Measurements from ENCODE around the gene SEMA5A.

Gene SEMA5A

DNA sequence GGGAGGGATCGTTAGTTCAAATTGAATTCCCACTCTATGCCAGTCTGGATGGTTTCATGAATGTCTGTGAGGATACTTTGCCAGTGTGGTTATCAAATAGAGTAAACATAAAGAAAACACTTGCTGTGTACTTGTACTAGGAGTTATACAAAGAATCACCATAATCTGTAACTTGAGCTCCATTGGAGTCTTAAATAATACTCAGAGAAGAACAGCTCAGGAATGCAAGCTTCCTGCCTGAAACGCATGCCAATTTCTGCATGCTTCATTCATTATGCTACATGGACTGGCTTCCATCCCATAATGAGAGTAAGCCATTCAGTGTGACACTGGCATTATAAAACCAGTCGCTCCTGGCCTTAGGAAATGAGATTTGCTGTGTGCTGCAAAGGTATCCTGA, 351.4 kb downstream of the SEMA5A start:
- DNase-seq: no peak

DNA sequence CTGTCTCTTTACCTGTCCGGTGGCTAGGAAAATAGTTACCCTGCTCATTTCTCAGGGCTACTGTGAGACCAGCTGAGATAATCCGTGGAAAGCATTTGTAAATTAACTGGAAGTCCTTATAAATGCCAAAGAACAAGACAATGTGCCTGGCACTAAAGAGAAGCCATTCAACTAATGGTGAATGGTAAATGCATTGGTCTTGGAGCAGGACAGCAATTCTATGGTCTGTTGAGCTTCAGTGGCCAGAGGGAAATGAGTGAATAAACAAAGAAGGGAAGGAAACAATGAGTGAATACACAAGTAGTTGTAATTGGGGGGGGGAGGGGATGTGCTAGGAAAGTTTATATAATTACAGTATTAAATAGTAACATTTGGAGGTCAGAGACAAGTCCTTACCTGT, 353.6 kb downstream of the SEMA5A start:
- DNase-seq: no peak

DNA sequence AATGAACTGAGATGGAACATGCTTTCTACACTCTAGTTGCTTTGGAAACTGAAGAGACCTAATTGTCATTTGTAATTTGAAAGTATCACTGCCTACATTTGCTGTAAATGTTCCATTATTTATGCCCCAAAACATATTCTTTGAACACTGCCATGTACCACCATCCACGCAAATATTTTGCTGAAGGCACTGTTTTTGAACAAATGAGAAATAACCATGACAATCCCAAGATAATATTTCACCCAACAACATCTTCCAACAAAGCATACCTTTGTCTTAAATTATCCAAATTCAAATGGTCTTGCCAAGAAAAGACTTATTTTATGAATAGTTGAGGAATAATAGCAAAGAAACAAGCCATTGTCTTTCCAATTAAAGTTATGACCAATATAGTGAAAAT, 356.2 kb downstream of the SEMA5A start:
- DNase-seq: no peak

DNA sequence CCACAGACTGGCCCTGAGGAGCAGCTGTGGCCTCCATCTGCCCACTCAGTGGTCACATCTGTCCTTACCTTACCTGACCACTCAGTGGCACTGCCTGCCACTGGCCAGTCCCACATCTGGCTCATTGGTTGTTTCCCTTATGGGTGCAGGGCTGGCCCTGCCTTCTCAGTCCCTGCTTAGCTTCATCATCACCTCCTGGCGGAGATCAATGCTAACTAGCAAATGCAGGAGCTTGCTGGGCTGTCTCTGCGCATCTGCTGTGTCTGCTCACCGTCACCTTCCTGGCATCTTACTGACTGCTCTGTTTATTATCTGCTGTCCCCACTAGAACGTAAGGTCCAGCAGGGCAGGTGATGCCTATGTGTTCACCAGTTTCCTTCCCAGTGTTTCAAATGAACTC, 356.9 kb downstream of the SEMA5A start:
- DNase-seq: no peak

DNA sequence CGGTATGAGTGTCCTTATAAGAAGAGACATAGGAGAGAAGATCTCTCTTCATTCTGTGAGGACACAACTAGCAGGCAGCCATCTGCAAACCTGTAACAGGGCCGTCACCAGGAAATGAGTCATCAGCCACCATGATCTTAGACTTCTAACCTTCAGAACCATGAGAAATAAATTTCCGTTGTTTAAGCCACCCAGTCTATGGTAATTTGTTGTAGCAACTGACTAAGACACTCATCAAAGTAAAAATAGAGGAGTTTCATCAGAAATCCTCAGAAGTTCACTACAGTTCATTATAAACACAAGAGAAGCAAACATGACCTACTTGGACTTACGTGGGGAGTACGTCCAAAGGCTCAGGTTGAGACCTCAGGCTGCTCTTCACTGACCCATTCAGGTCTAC, 357.7 kb downstream of the SEMA5A start:
- DNase-seq: no peak

DNA sequence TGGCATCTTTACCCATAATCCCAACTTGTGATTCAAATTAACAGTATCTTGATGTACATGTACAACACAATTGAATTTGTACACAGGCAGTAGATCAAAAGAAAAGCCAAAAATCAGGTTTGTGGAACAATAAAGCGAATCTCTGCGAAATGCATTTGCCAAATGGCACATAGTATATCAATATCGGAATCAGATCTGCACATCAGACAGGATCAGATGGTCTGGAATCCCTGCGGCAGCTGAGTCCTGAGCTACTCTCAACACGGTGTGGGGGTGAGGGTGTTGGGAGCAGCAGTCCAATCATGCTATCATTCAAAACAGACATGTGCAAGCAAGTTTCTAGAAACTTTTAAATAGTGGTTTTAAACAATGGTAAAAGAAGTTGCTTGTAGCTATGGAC, 358.3 kb downstream of the SEMA5A start:
- DNase-seq: no peak

DNA sequence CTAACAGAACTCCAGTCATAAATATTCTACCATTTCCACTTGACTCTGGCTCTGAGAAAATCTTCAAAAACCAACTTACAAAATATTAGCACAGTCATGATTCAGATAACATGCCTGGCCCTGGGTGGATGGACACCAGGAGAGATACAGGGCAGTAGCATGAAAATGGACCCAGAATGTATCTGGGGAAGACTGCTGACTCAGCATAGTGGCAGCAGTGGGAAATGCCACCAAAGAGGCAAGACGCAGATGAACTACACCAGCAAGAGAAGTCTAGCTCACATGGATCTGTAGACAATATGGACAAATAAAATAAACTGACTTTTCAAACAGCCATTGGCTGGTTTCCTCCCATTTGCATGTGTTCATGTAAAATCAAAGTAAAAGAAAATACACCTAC, 359.8 kb downstream of the SEMA5A start:
- no peak for DNase-seq

DNA sequence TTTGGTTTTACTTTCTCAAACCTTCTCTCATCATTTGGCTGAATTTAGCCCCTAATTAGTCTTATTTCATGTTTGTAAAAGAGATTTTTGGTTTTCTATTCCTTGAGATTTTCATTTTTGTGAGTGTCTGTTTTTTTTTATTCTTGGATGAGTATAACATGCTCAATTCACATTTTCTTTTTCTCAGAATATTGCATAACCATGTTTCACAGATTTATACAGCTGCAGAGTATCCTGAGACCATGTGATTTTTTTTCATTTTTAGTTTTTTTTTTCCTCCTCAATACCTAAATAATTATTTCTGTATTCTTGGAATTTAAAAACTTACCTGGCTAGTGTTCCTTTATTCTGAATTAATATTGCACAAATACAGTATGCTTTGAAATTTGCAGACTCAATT, 361.9 kb downstream of the SEMA5A start:
- DNase-seq: no peak

DNA sequence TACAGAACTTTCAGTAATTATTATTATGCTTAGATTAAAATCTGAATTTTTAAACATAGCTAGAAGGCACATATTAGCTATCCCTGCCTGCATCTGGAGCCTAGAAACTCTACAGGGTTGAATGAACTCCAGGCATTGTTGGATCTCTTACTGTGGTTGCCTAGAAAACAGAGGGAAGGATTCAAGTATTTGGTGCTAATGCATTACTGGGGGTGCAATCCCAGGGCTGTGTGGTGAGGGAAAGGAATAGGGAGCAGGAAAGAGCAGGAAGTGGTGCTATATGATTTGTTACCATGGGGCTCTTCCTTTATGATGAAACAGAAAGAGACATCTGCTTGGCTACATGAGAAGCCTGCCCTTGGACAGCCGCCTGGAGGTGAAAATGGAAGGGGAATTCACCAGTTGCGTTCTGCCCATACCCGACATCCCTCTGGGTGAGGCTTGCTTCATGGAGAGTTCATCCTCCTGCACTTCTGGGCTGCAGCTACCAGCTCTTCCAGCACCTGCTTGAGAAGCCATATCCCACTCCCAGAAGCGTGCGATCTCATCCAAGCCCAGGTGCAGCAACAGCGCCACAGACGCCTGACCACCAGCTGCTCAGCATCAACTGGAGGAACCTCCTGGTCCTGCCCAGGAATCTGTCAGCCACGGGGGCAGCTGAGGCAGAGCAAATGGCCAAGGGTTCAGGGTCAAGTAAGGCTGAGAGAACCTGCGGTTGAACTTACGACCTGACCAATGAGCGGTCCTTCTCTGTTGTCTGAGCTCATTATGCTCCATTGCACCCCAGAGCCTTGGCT, 362.8 kb downstream of the SEMA5A start:
- no peak for DNase-seq

DNA sequence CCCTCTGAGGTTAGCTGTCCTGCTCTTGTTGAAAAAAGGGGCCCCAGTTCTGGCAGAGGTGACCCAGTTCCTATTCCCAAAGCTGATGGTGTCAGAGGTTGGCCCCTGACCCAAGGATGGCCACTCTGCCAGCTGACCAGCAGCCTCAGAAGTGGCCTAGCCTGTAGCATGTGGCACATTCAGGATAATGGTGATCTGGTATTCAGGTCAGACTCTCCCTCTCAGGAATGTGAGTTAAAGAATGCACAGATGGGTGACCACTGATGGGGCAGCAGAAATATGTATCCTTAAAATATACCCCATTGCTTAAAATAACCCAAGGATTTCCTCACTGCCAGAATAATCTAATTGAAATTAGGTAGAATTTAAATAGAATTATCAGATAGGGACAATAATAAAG, 369.2 kb downstream of the SEMA5A start:
- DNase-seq: no peak

DNA sequence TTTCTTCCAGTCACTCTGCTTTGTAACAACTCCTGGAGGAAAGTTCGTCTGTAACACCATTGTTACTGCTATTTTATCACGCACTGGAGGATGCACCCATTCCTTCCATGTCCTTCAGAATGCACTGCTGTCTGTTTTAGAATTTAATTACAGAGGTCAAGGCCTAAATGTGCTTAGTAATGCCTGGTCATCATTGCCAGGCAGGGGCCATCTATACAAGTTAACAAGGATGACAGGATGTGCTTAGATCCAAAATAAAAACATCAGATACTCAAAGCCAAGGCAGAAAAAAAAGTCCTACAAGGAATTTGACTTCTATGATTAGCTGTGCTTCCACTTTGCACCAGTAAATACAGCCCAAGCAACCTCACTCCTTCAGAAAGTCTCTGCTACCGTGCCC, 371.4 kb downstream of the SEMA5A start:
- no peak for DNase-seq

DNA sequence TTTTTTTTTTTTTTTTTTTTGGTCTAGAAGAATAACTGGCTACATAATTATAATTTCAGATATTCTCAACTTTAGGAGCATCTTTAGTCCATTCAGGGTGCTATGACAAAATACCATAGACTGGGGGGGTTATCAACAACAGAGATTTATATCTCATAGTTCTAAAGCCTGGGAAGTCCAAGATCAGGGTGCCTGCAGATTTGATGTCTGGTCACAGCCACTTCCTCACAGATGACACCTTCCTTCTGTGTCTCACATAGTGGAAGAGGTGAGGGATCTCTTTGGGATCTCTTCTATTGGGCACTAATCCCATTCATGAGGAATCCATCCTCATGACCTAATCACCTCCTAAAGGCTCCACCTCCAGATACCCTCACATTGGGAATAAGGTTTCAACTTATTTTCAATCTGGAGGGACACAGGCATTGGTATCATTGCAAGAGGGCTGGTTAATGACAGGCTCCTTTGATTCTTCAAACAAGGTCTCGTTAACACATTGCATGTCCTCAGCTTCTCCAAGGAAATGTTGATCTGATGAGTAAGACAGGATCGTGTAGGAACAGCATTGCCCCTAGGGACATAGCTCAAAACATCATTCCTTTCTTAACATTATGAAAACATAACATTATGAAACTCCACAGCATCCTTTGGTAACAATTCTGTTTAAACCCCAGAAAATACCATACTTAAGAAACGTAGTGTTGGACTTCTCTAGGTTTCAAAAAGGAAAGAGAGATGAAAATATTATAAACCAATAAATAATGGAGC, 372.4 kb downstream of the SEMA5A start:
- DNase-seq: no peak

DNA sequence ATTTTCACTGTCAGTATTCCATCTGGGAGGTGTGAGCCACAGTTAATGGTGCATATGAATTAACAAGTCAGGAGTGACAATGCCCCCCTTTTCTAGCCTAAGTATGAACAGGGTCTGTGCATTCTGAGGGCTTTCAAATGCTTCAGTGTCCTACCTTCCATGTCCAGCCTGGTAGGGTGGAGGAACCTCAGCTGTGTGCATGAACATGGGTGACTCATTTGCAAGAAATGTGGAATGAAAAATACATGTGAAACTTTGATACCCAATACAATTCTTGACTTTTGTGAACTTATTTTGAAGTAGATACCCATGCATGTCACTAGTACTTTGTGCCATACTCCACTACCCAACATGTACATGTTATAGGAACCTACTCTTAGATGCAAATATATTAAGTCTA, 375.8 kb downstream of the SEMA5A start:
- no peak for DNase-seq

DNA sequence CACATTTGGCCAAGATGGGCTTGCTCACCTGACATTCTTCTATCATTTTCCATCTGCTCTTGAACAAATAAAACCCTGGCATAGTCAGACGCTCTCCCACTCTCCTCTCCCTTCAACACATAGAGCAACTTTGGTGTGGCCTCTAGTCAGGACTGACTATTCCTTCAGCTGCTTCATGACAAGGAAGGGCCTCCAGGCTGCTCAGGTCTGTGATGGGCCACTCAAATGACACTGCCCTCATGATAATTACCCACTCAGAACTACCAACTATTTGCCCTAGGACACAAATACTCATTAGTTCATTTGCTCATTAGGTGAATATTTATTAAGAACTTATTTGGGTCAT, 376.3 kb downstream of the SEMA5A start:
- DNase-seq: no peak

DNA sequence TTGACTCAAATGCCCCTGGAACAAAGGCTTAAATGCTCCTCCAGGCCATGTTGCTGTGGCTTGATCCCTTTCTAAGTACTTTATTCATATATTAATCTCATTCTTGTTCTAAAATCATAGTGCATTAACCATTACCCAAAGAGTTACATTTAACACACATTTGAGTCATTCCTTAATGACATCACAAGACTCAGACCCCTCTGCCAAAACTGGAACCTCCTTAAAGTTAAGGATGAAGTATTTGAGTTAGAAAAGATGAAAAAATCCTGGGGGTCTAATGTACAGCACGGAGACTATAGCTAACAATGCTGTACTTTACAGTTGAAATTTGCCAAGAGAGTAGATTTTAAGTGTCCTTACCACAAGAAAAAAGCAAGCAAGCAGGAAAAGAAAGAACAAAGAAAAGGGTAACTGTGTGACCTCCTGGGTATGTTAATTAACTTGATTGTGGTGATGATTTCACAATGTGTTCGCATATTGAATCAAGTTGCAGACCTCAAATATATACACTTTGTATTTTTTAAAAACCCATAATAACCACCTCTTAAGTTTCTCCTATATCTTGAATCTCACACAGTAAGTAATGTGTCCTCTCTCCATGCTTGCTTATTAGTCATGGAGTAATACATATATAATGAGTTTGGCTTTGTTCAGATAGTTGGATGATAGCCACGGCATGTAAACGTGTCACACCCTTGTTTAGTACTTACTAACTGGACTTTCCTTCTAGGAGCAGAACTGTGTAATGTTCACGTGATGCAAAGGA, 376.9 kb downstream of the SEMA5A start:
- no peak for DNase-seq

DNA sequence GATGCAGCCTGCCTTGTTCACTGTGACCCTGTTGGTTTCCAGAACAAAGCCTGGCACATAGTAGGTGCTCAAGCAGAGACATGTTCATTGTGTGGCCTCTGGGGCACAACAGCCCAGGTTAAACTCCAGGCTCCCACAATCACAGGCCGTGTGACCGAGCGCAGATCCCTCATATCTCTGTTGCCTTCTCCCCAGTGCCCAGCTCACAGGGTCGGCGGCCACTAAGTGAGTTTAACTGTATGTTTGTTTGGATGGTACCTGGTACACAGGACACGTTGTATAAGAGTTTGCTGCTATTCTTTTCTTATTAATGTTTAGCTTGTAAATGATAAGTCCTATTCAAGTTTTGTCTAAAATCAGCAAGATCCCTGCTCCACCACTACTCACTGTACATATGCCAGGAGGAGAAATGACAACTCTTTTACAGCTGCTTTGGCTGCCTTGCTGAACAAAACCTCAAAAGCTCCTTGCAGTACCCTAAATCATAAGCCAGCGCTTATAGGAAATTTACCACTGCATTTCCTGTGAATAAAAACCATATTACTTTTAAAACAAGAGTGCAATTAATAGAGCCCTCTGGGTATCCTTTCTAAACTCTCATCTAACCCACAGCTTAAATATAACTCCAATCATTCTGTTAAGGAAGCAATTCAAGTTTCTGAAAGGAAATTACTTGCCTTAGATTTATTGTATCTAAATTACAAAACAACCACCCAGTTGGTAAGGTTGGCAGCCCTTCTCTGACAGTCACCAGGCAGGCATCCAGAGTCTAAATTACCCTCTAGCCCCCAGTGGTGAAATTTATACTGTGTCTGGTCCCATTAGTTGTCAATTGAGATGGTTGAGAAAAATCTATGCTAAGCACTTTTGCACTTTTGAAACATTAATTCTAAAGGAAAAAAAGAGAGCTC, 379.4 kb downstream of the SEMA5A start:
- no peak for DNase-seq

DNA sequence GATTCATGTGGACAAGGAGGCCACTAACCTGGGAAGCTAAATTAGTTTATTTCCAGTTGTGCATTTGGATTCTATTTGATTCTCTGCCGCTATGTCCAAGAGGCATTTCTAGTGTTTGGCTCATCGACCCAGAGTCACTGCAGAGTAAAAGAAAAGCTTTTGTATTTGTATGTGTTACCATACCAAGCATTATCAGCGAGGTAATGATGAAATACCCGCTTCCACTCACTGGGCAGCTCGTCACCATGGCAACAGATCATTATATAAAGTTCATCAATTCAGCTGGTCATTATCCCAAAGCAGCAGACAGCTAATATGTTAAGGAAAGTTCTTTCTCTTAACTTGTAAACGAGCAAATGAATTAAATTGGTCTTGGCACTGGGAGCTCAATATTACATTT, 380.3 kb downstream of the SEMA5A start:
- no peak for DNase-seq

DNA sequence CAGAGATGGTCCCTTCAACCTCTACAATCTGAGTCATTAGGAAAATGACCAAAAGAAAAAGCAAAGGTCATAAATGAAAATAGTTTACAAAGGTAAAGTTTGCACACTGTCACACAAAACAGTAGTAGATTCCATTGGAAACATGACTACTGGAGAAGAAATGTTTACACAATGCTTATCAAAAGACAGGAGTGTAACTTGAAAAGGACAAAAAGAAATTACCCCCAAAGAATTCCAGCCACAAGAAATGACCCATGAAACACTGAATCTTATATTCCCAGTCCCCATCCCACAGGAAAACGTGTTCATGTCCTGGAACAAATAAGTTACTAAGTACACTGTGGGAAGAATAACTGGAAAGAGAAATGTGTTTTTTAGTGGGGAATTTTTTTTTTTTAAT, 385.1 kb downstream of the SEMA5A start:
- DNase-seq: no peak

DNA sequence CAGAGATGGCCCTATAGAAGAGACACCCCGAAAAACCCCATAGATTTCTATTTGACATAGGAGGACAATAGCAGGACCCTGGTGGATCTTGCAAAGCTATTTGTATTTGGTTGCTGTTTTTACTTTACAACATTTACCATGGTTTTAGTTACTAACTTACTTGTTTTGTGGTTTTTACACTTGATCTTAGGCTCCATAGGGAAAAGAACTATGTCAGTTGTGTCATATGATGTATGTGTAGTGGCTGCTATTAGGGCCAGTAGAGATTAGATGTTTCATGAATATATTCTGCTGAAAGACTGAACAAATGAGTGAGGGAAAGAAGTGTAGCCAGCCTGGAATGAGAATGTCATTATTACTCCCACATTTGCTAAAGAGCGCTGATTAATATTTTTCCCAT, 388.1 kb downstream of the SEMA5A start:
- no peak for DNase-seq

DNA sequence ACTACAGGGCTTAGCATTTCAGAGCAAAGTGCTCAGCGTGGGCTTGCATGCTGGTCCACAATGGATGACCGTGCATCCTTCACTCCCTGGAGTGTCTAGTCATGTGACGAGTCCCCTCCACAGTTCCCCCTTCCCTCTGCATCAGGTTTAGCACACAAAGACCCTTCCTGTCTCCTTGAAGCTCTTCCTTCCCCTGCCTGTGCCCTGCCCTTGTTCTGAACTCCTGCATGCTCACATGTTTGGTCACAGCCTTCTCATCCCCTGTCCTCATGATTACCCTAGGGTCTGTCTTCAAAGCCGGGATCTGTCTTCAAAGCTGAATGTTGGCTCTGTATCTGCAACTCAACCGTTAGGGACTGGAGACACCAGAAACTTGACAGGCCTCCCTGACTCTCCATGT, 388.9 kb downstream of the SEMA5A start:
- no peak for DNase-seq

DNA sequence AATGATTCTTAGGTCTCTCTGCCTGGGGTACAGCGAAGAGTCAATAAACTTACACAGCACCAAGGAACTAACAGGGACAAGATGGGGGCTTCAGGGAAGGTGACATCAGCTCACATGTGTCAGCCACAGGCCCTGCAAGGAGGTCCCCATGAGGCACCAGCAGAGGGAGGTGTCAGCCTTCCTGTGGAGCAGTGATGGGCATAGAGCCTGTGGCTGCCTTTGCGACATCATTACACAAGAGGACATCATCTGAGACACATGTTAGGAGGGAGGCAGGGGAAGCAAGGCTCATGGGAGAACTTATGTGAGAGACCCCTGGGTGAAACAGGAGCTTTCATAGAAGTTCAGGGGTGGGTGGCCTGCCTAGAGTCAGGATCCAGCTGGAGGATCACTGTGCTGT, 389.6 kb downstream of the SEMA5A start:
- DNase-seq: no peak

DNA sequence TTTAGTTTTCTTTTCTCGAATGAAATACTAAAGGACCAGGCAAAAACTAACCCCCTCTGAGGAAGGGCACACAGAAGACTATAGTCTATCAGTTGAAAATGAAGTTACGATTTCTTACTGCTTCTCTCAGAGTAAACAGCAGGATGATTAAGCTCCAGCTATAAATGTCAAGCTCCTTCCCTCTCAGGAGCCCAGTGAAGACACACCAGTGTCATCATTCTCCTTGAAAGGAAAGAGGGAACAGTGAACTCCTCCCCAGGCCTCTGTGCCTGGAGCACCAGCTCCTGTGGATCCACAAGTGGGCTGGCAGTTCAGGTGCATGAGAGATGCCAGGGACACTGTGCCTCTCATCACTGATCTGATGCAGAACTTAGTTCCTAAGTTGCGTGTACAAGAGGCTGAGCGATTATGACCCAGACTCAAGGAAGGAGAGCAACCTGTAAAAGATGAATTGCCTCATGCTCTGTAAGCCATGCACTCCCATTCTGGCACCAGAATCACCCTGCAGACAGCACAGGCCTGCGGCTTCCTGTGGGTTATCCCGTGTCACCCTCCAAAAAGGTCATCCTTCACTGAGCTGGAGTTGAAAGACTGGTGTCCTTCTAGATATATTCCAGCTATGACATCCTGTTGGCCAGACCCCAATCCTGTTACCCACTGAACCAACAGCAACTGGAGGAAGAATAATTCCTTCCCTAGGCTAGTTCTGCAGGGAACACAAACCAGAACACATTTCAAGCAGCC, 394.0 kb downstream of the SEMA5A start:
- DNase-seq: no peak
